ENCODE data around the gene TMEM59L. TPM values are rescaled to one million over a fixed set of nuclear protein-coding genes. Genes with fewer than 3 reads are reported as not detected.

Gene TMEM59L
- total and polyA plus RNA-seq, 2 of the 13 experiments (the other 11 are each of a cell fraction or from before 2014, with no cell fraction given): 0.97 to 5.5 TPM

DNA sequence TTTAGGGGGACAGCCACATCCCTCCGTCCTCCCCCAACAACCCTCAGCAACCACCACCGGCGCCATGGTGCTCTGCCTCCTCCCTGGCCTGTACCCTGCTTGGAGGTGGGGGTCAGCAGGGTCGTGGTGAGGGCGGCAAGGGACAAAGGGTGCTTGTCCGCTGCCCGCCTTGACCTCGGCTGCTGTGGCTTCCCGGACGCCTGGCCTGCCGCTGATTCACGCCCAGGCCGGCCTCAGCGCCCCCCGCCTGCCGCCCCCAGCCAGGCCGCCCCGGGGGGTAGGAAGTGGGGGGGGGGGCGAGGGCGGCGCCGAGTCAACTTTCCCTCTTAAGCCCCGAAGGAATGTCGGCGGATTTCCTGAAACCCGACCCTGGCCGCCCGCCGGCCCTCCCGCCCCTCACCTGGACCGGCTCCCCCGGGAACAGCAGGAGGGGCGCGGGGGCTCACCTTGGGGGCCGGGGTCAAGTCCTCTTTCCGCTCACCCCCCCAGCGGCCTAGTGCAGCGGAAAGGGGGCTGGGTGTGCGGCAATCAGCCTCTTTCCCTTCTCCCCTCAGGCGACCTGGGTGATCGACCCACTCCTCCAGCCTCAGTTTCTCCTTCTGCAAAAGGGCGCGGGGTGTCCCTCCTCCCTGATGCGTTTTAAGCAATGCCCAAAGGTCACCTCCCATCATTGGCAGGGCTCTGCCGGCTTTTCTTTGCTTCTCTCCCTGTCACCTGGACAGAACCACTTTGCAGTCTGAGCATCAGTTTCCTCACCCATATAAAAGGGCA, 1.9 kb upstream of the TMEM59L start (continued):
- TF ChIP-seq, protein P1, sequence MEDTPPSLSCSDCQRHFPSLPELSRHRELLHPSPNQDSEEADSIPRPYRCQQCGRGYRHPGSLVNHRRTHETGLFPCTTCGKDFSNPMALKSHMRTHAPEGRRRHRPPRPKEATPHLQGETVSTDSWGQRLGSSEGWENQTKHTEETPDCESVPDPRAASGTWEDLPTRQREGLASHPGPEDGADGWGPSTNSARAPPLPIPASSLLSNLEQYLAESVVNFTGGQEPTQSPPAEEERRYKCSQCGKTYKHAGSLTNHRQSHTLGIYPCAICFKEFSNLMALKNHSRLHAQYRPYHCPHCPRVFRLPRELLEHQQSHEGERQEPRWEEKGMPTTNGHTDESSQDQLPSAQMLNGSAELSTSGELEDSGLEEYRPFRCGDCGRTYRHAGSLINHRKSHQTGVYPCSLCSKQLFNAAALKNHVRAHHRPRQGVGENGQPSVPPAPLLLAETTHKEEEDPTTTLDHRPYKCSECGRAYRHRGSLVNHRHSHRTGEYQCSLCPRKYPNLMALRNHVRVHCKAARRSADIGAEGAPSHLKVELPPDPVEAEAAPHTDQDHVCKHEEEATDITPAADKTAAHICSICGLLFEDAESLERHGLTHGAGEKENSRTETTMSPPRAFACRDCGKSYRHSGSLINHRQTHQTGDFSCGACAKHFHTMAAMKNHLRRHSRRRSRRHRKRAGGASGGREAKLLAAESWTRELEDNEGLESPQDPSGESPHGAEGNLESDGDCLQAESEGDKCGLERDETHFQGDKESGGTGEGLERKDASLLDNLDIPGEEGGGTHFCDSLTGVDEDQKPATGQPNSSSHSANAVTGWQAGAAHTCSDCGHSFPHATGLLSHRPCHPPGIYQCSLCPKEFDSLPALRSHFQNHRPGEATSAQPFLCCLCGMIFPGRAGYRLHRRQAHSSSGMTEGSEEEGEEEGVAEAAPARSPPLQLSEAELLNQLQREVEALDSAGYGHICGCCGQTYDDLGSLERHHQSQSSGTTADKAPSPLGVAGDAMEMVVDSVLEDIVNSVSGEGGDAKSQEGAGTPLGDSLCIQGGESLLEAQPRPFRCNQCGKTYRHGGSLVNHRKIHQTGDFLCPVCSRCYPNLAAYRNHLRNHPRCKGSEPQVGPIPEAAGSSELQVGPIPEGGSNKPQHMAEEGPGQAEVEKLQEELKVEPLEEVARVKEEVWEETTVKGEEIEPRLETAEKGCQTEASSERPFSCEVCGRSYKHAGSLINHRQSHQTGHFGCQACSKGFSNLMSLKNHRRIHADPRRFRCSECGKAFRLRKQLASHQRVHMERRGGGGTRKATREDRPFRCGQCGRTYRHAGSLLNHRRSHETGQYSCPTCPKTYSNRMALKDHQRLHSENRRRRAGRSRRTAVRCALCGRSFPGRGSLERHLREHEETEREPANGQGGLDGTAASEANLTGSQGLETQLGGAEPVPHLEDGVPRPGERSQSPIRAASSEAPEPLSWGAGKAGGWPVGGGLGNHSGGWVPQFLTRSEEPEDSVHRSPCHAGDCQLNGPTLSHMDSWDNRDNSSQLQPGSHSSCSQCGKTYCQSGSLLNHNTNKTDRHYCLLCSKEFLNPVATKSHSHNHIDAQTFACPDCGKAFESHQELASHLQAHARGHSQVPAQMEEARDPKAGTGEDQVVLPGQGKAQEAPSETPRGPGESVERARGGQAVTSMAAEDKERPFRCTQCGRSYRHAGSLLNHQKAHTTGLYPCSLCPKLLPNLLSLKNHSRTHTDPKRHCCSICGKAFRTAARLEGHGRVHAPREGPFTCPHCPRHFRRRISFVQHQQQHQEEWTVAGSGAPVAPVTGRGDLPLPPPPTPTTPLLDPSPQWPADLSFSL (CRISPR knock-in tag; IDR thresholded peaks at IDR 0.05): 0 out of 2 replicates have a peak, but pooled peaks have one; percentile 52
- no peak for TF ChIP-seq KAT8 (CRISPR knock-in tag; IDR thresholded peaks at IDR 0.05)
- no peak for TF ChIP-seq YEATS2 (CRISPR knock-in tag; IDR thresholded peaks at IDR 0.05; ENCODE audit: borderline replicate concordance)
- peak; percentile 61; the same call in 1 of the 2 replicates for TF ChIP-seq ZNF749 (CRISPR knock-in tag; IDR thresholded peaks at IDR 0.05; ENCODE audit: borderline replicate concordance)
- TF ChIP-seq TBL1XR1 (IDR thresholded peaks at IDR 0.05; ENCODE audit: borderline replicate concordance, low read length, partially characterized antibody): peak; percentile 31
- TF ChIP-seq AGO1 (IDR thresholded peaks at IDR 0.05; ENCODE audit: low read depth, low read length, poor library complexity, severe bottlenecking): no peak
- TF ChIP-seq ZNF530 (CRISPR knock-in tag; IDR thresholded peaks at IDR 0.05; ENCODE audit: low read depth): no peak
- peak; percentile 66 for TF ChIP-seq THAP11 (CRISPR knock-in tag; IDR thresholded peaks at IDR 0.05)
- TF ChIP-seq, protein P2, sequence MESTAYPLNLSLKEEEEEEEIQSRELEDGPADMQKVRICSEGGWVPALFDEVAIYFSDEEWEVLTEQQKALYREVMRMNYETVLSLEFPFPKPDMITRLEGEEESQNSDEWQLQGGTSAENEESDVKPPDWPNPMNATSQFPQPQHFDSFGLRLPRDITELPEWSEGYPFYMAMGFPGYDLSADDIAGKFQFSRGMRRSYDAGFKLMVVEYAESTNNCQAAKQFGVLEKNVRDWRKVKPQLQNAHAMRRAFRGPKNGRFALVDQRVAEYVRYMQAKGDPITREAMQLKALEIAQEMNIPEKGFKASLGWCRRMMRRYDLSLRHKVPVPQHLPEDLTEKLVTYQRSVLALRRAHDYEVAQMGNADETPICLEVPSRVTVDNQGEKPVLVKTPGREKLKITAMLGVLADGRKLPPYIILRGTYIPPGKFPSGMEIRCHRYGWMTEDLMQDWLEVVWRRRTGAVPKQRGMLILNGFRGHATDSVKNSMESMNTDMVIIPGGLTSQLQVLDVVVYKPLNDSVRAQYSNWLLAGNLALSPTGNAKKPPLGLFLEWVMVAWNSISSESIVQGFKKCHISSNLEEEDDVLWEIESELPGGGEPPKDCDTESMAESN (CRISPR knock-in tag; conservative IDR thresholded peaks at IDR 0.05): peak; percentile 62; the same call in 1 of the 2 replicates
- TF ChIP-seq ZNF773 (CRISPR knock-in tag; IDR thresholded peaks at IDR 0.05; ENCODE audit: borderline replicate concordance): no peak
- no peak for TF ChIP-seq ARHGAP35 (CRISPR knock-in tag; IDR thresholded peaks at IDR 0.05; ENCODE audit: borderline replicate concordance)
- no peak for TF ChIP-seq GTF3A (CRISPR knock-in tag; conservative IDR thresholded peaks at IDR 0.05)
- TF ChIP-seq ZNF878 (CRISPR knock-in tag; IDR thresholded peaks at IDR 0.05): no peak
- TF ChIP-seq, protein P3, sequence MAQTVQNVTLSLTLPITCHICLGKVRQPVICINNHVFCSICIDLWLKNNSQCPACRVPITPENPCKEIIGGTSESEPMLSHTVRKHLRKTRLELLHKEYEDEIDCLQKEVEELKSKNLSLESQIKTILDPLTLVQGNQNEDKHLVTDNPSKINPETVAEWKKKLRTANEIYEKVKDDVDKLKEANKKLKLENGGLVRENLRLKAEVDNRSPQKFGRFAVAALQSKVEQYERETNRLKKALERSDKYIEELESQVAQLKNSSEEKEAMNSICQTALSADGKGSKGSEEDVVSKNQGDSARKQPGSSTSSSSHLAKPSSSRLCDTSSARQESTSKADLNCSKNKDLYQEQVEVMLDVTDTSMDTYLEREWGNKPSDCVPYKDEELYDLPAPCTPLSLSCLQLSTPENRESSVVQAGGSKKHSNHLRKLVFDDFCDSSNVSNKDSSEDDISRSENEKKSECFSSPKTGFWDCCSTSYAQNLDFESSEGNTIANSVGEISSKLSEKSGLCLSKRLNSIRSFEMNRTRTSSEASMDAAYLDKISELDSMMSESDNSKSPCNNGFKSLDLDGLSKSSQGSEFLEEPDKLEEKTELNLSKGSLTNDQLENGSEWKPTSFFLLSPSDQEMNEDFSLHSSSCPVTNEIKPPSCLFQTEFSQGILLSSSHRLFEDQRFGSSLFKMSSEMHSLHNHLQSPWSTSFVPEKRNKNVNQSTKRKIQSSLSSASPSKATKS (CRISPR knock-in tag; IDR thresholded peaks at IDR 0.05): no peak
- TF ChIP-seq HHEX (CRISPR knock-in tag; IDR thresholded peaks at IDR 0.05): no peak
- TF ChIP-seq ZNF33B (CRISPR knock-in tag; IDR thresholded peaks at IDR 0.05): no peak
- TF ChIP-seq POGZ (CRISPR knock-in tag; IDR thresholded peaks at IDR 0.05): peak; percentile 36
- TF ChIP-seq ZSCAN22 (CRISPR knock-in tag; IDR thresholded peaks at IDR 0.05): peak; percentile 70; the same call in 1 of the 2 replicates
- 0 out of 2 replicates have a peak, but pooled peaks have one; percentile 47 for TF ChIP-seq AHR (CRISPR knock-in tag; IDR thresholded peaks at IDR 0.05)
